Measurements from ENCODE around the gene BPHL. TPM values are rescaled to one million over a fixed set of nuclear protein-coding genes. Genes with fewer than 3 reads are reported as not detected.

The BPHL gene
- total RNA-seq, 1 experiment from 2014 or later = 31.3 TPM

GRCh38 chr6:3079682-3080081, 38.8 kb upstream of the BPHL start:
- Histone ChIP-seq H3K9me2 (ENCODE audit: insufficient read depth) (no peaks in the 10 kb centered on the region), H2AFZ (ENCODE audit: low read depth, low read length, poor library complexity, severe bottlenecking) (no peak overlapping the region), H3K27me3 (ENCODE audit: insufficient read depth, low read length) (no peaks in the 10 kb centered on the region), H3K36me3 (ENCODE audit: control insufficient read depth in 1 of 2, insufficient read depth in 2 of 2, low read length in 2 of 2) (peaks cover 29 to 68% of the 10 kb centered on the region in 2 experiments), H3K79me2 (ENCODE audit: insufficient read depth, low read length) (peaks cover 29% of the 10 kb centered on the region), H3K9me3 (ENCODE audit: control insufficient read depth in 1 of 2, insufficient read depth in 1 of 2, low read depth in 1 of 2, low read length in 2 of 2) (no peaks in the 10 kb centered on the region; a peak in 1 of 4 replicates), H3K4me1 (ENCODE audit: control insufficient read depth in 1 of 2, insufficient read depth in 2 of 2, low read length in 2 of 2) (no peaks in the 10 kb centered on the region), H4K20me1 (ENCODE audit: insufficient read depth) (no peaks in the 10 kb centered on the region), H3K27ac (ENCODE audit: low read depth, low read length) (no peak overlapping the region), H3K4me2 (ENCODE audit: low read length) (no peak overlapping the region), H3K9ac (ENCODE audit: low read length) (no peak overlapping the region), H3K4me3 (replicated peaks in 1 of 2; ENCODE audit: low read depth in 1 of 2, low read length in 2 of 2) (no peak overlapping the region)
- intact Hi-C loops (cut with micrococcal nuclease) = no loop called here
- no peak for DNase-seq (ENCODE audit: low read depth, low spot score)
- TF ChIP-seq, protein P1, sequence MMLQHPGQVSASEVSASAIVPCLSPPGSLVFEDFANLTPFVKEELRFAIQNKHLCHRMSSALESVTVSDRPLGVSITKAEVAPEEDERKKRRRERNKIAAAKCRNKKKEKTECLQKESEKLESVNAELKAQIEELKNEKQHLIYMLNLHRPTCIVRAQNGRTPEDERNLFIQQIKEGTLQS (IDR thresholded peaks at IDR 0.05) = no peak
- TF ChIP-seq, protein P2, sequence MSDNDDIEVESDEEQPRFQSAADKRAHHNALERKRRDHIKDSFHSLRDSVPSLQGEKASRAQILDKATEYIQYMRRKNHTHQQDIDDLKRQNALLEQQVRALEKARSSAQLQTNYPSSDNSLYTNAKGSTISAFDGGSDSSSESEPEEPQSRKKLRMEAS (IDR thresholded peaks at IDR 0.05) = no peak
- TF ChIP-seq ZNF274 (IDR thresholded peaks at IDR 0.05; ENCODE audit: low read depth, low read length) (no peak), ELF1 (IDR thresholded peaks at IDR 0.05; ENCODE audit: borderline replicate concordance, low read depth) (no peak), CBX3 (IDR thresholded peaks at IDR 0.05; ENCODE audit: low read depth) (no peak), YY1 (IDR thresholded peaks at IDR 0.05; ENCODE audit: extremely low read depth, insufficient replicate concordance, low read depth, low read length) (no peak)
- no peak for ATAC-seq
- POLR2A ChIA-PET = no interaction called here
- BruUV-seq (replicated peaks) = no TSS peak
- CTCF ChIA-PET = no interaction called here
- RAD21 ChIA-PET (ENCODE audit: low non-redundant PET in 1 of 2, low total read pairs in 2 of 2, uncharacterized antibody in 2 of 2, unreplicated experiment in 2 of 2) = no interaction called here

DNA sequence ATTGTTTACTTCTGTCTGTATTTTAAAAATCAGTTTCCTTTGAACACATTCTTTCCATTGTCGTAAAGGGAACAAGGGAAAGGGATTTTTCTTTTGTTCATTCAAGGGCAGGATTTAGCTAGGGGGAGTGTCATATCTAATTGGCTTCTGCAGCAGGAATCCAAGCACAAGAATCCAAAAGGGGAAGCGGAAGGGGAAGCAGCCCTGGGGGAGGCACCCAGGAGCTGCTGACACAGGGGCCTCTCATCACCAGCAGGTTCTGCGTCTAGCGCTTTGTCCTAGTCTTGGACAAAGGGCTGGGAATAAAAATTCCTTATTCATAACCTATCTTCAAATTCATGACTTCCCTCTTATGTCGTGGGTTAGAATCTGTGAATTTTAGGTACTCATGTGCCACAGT, 36.6 kb upstream of the BPHL start:
- intact Hi-C loops (cut with micrococcal nuclease) = no loop called here
- POLR2A ChIA-PET = no interaction called here
- peaks cover 36 to 86% of the 10 kb centered on the region in 2 experiments for H3K36me3 ChIP-seq (ENCODE audit: control insufficient read depth in 1 of 2, insufficient read depth in 2 of 2, low read length in 2 of 2)

More for the DNA sequence above, 36.6 kb upstream of the BPHL start:
- H2AFZ ChIP-seq (ENCODE audit: low read depth, low read length, poor library complexity, severe bottlenecking) = no peak overlapping the region
- BruUV-seq (replicated peaks) = no TSS peak
- no peaks in the 10 kb centered on the region for H3K27me3 ChIP-seq (ENCODE audit: insufficient read depth, low read length)
- H3K9ac ChIP-seq (ENCODE audit: low read length) = no peak overlapping the region
- H4K20me1 ChIP-seq (ENCODE audit: insufficient read depth) = no peaks in the 10 kb centered on the region
- no peak overlapping the region for H3K27ac ChIP-seq (ENCODE audit: low read depth, low read length)
- no peaks in the 10 kb centered on the region for H3K9me2 ChIP-seq (ENCODE audit: insufficient read depth)
- peaks cover 10% of the 10 kb centered on the region for H3K79me2 ChIP-seq (ENCODE audit: insufficient read depth, low read length)
- ChIA-PET CTCF (no interaction called here), RAD21 (ENCODE audit: low non-redundant PET in 1 of 2, low total read pairs in 2 of 2, uncharacterized antibody in 2 of 2, unreplicated experiment in 2 of 2) (no interaction called here)
- no peak for ATAC-seq
- peaks cover 3 to 6% of the 10 kb centered on the region in 2 experiments; a peak in 1 of 4 replicates for H3K9me3 ChIP-seq (ENCODE audit: control insufficient read depth in 1 of 2, insufficient read depth in 1 of 2, low read depth in 1 of 2, low read length in 2 of 2)
- H3K4me1 ChIP-seq (ENCODE audit: control insufficient read depth in 1 of 2, insufficient read depth in 2 of 2, low read length in 2 of 2) = no peaks in the 10 kb centered on the region
- no peak overlapping the region for H3K4me3 ChIP-seq (replicated peaks in 1 of 2; ENCODE audit: low read depth in 1 of 2, low read length in 2 of 2)
- no peak for TF ChIP-seq ZNF274 (IDR thresholded peaks at IDR 0.05; ENCODE audit: low read depth, low read length)
- TF ChIP-seq TCF7L2 (IDR thresholded peaks at IDR 0.05; ENCODE audit: borderline replicate concordance, extremely low read depth, insufficient read depth, insufficient read length) = no peak
- TF ChIP-seq JUND (IDR thresholded peaks at IDR 0.05) = no peak
- no peak for TF ChIP-seq EZH2phosphoT487 (IDR thresholded peaks at IDR 0.05; ENCODE audit: borderline replicate concordance)
- TF ChIP-seq EZH2 (IDR thresholded peaks at IDR 0.05) = no peak
- no peak for TF ChIP-seq ZFX (IDR thresholded peaks at IDR 0.05)
- no peak for TF ChIP-seq POLR2AphosphoS5 (IDR thresholded peaks at IDR 0.05; ENCODE audit: low read depth, low read length)
- no peak for TF ChIP-seq POLR2A (IDR thresholded peaks at IDR 0.05; ENCODE audit: borderline replicate concordance, extremely low read depth, insufficient read depth, insufficient read length)
- H3K4me2 ChIP-seq (ENCODE audit: low read length) = no peak overlapping the region
- no peak for DNase-seq (ENCODE audit: low read depth, low spot score)

Data from HCT116 (cell line).